Effector memory CD4-positive, alpha-beta T cell (primary cell): ENCODE results near the gene AP2S1.

Source experiments
- DNase-seq, 3 donors: peaks; one replicate each; pipeline ENCODE4 v3.0.0-alpha.2; 2020
- H3K27ac ChIP-seq: 2 replicates; pipeline ENCODE4 v1.7.0; 2013; ENCODE audit warnings: mild to moderate bottlenecking, low read length, moderate library complexity; ENCODE audit not compliant: insufficient read depth, poor library complexity, severe bottlenecking
- H3K27me3 ChIP-seq: replicated peaks from 2 replicates; pipeline ENCODE4 v1.7.0; 2013; ENCODE audit warnings: mild to moderate bottlenecking, low read length; ENCODE audit not compliant: insufficient read depth, control insufficient read depth, poor library complexity, severe bottlenecking
- H3K36me3 ChIP-seq: 2 replicates; pipeline ENCODE4 v1.7.0; 2013; ENCODE audit warnings: mild to moderate bottlenecking, low read length, moderate library complexity; ENCODE audit not compliant: control insufficient read depth, insufficient read depth
- H3K4me1 ChIP-seq: 2 replicates; pipeline ENCODE4 v1.7.0; 2013; ENCODE audit warnings: low read length, mild to moderate bottlenecking; ENCODE audit not compliant: control insufficient read depth, insufficient read depth, poor library complexity, severe bottlenecking
- H3K4me3 ChIP-seq: 2 replicates; pipeline ENCODE4 v1.7.0; 2013; ENCODE audit warnings: low read length, low read depth, mild to moderate bottlenecking; ENCODE audit not compliant: insufficient read depth, poor library complexity, severe bottlenecking
- H3K9me3 ChIP-seq: 2 replicates; pipeline ENCODE4 v1.7.0; 2013; ENCODE audit warnings: mild to moderate bottlenecking, low read length, moderate library complexity; ENCODE audit not compliant: control insufficient read depth

AP2S1 gene

DNA sequence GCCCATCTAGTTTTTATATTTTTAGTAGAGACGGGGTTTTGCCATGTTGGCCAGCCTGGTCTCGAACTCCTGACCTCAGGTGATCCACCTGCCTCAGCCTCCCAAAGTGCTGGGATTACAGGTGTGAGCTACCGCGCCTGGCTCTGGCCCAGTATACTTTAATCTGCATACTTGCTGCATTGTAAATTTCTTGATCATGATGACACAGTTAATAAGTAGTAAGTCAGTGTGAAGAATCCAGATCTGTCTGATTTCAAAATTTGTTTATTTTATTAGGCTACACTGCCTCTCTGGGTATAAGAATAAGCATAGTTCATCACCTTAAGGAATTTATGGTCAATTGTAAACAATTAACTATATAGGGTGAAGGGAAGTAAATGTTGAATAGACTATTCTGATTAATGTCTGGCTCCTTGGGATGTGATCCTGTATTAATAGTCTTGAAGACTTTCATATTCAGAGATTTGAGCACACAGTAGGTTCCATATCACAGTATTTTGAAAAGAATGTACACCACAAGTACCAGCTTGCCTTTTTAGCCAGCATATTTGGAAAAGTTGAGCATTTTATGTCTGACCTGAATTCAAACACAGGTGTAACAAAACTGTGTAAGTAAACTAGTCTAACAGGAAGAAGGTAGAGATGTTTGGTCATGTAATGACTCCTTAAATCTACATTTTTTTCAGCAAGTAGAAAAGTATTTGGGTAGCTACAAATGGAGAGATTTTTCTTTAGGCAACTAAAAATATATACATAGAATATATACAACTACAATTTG, 17.6 kb upstream of the AP2S1 start:
- Histone ChIP-seq H3K4me3 (no peak overlapping the region), H3K4me1 (peaks cover 9% of the 10 kb centered on the region), H3K36me3 (no peaks in the 10 kb centered on the region), H3K27ac (no peak overlapping the region), H3K27me3 (no peaks in the 10 kb centered on the region), H3K9me3 (no peaks in the 10 kb centered on the region)
- no peak for DNase-seq

DNA sequence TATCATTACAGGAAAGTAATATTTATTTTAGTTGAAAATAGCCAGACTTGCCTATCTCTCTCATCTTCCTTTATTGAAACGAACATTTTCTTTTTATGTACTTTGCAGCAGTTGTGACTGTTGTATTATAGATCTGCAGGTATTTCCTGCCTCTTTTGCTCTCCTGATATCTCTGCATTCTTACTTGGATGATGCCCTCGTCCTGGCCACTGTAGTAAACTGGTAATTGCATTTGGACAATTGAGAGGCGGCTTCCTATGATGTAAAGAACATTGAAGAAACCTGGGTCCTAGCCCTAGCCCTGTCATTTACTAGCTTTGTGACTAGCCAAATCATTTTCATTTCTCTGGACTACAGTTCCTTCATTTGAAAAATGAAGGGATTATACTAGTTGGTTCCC, 16.5 kb upstream of the AP2S1 start:
- peaks cover 19% of the 10 kb centered on the region for H3K4me1 ChIP-seq
- H3K4me3 ChIP-seq = no peak overlapping the region
- H3K27ac ChIP-seq = no peak overlapping the region
- no peaks in the 10 kb centered on the region for H3K9me3 ChIP-seq
- H3K27me3 ChIP-seq = no peaks in the 10 kb centered on the region
- DNase-seq = no peak
- no peaks in the 10 kb centered on the region for H3K36me3 ChIP-seq

DNA sequence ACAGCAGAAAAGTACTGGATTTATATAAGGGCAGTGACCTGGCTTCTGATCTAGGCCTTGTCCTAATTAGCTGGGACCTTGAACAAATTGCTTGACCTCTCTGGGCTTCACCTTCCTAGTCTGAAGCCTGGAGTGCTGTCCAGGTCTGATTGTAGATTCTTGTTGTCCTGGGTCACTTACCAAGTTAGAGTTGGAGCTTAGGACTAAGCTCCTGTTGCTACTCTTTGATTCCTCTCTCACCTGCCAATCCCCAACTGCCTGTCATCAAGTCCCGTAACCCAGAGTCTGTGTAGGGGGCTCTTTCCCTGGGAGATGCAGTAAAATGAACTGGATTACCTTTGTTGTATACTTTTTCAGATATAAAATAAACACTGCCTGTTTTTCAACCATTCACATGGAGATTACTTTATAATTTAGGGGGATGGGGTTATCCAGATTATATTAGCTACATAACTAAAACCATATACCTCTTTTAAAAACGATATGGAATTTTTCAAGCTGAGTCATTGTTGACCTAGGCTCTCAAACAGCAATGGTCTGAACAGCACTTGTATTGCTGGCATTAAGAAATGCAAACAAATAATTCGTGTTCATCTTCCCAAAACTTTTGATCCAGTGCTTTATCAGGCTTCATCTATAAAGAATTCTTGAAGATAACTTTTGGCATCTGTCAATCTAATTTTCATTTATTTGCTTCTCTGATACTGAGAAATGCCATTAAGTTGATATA, 15.9 kb upstream of the AP2S1 start:
- H3K27ac ChIP-seq = no peak overlapping the region
- no peaks in the 10 kb centered on the region for H3K36me3 ChIP-seq
- H3K9me3 ChIP-seq = no peaks in the 10 kb centered on the region
- no peaks in the 10 kb centered on the region for H3K27me3 ChIP-seq
- H3K4me1 ChIP-seq = peaks cover 25% of the 10 kb centered on the region
- H3K4me3 ChIP-seq = no peak overlapping the region
- no peak for DNase-seq

DNA sequence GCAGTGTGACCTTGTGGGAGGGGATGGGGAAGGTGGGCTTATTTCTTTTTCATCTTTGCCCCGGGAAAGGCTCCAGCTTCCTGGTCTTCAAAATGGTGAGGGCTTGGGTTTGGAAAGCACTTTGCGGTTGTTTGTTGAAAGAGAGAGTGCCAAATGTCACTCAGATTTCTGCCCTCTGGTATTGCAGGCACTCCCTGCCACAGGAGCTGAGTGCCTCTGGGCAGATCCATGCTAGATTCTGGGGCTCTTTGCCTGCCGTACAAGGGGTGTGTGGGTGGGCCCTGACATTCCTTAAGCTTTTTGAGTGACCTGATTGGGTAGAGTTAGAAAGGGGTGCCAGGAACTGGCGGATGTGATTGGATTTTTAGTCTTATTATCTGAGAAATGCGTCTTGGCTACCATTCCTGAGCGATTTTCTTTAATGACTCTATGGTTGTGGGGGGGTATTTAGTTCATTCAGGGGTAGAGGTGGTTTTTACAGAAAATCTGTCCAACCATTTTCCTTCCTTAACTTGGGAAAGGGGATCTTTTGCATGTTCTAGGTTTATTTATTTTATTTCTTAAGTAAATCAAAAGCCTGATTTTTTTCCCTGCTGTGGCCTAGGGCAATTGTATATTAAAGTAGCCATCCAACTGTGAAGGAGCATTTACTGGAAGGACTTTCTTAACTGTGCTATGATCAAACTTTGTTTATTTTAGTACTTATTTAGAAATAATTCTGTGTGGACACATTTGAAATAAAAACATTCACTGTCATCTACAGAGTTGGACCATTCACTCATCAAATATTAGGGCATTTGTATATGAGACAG, 13.4 kb upstream of the AP2S1 start:
- Histone ChIP-seq H3K9me3 (no peaks in the 10 kb centered on the region), H3K4me1 (peaks cover 31% of the 10 kb centered on the region), H3K4me3 (no peak overlapping the region), H3K27ac (no peak overlapping the region), H3K36me3 (no peaks in the 10 kb centered on the region), H3K27me3 (no peaks in the 10 kb centered on the region)
- DNase-seq = no peak

DNA sequence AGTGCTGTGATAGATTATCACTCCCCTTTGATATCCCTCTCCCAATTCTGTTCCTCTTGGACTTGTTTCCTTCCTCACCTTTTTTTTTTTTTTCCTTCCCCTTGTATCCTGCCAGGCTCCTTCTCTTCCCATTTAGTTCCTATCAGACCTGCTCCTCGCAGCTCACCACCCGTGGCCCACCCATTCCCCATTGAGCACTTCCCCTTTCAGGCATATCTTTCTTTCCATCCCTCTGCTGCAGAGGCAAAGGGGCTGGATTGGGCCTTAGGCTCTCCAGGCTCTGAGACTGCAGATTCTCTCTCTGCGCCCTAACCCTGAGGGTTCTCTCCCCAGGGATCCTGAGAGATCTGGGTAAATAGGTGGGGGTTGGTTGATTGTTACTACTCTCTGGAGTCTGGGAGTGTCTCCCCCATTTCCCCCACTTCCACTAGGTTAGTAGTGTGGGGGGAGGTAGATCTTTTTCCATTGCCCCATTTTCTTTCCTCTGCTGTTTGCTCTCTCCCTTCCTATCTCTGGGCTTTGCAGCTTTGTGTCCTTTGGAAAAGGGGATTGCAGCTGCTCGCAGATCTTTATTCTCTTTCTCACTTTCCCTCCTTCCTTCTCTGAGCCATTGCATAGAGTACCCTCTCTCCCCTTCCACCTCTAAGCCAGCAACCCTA, 12.5 kb upstream of the AP2S1 start:
- DNase-seq = no peak
- H3K9me3 ChIP-seq = no peaks in the 10 kb centered on the region
- peaks cover 31% of the 10 kb centered on the region for H3K4me1 ChIP-seq
- no peaks in the 10 kb centered on the region for H3K36me3 ChIP-seq
- H3K27me3 ChIP-seq = no peaks in the 10 kb centered on the region
- no peak overlapping the region for H3K27ac ChIP-seq
- no peak overlapping the region for H3K4me3 ChIP-seq

DNA sequence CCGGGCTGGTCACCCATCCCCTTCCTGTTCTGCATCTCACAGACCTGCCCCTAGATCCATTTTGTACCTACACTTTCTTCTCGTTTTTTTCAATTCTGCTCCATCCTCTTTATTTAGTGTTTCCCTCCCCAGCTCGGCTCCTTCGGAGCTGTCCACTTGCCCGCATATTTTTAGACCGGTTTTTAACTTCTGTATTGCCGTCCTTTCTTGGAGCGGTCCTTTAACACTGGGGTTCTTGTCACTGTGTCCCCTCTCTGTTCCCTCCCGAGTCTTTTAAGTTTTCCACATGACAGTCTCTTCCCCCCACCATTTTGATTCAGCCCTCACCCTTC, 11.8 kb upstream of the AP2S1 start:
- no peak overlapping the region for H3K27ac ChIP-seq

DNA sequence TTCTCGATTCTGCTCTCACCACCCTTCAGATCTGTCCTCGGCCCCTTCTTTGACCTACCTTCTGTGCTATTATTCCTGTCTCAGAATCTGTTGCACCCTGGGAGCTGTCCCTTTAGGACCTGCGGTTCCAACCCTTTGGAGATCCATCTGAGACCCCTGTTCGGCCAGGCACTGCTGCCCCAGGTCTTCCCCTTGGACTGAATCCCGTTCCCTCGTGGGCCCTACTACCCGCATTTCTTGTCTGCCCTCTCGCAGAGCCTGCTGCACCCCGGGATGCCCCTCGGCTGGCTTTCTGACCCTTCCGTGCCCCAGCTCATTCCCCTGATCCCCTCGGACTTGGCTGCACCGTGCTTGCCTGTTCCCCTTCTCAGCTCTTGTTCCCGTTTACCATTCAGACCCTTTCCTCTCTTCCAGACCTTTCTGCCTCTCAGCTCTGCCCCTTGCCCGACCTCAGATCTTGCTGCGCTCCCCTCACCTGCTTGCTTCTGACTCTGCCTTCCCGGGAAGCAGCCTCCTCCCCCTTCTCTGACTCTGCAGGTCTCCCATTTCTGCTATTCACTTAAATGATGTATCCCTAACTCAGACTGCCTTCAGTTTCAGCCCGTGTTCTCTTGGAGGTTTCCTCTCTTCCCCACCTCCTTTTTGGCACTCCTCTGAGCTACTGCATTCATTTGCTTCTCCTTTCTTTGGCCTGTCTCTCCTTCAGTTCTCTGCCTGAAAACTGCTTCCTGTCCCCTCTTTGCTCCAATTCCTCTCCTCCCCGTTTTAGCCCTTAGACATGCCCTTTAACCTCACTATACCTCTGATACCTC, 11.3 kb upstream of the AP2S1 start:
- Histone ChIP-seq H3K9me3 (no peaks in the 10 kb centered on the region), H3K4me3 (peak overlapping the region; percentile 64), H3K36me3 (no peaks in the 10 kb centered on the region), H3K27ac (peak overlapping the region; percentile 39), H3K27me3 (no peaks in the 10 kb centered on the region), H3K4me1 (peaks cover 31% of the 10 kb centered on the region)
- DNase-seq = no peak

More for the DNA sequence above, 11.8 kb upstream of the AP2S1 start:
- Histone ChIP-seq H3K36me3 (no peaks in the 10 kb centered on the region), H3K27me3 (no peaks in the 10 kb centered on the region), H3K4me1 (peaks cover 31% of the 10 kb centered on the region), H3K9me3 (no peaks in the 10 kb centered on the region), H3K4me3 (peak overlapping the region; percentile 64)
- DNase-seq = no peak

DNA sequence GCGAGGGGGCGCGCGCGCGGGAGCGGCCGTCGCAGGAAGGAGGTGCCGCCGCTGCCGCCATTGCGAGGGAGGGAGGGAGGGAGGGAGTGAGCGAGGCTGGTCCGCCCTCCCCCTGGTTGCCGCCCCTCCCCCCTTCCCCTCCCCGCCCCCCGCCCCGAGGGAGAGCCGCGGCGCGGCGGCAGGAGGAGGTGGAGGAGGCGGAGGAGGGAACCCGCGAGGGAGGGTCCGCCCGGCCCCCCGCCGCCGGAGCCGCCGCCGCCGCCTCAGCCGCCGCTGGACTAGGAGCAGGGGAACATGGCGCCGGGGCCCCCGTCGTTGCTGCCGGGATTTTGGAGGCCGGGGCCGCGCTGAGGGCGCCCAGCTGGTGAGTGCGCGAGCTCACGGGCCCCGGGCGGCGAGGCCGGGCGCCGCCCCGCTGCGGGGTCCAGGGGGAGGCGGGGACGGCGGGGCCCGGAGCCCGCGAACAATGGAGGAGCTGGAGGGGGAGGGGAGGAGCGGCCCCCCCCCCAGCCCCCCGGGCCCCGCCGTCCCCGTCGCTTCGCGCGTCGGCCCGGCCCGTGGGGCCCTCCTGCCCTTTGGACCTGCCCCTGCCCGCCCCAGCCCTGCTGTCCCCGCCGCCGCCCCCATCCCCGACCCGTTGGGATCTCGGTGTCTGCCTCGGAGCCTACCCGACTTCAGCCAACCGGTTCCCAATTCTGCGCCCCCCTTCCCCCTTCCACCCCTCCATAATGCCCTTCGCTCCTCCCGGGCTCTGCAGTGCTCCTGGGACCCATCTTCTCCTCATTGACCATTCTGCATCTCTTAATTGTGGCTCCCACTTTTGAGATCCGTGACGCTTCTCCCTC, 10.4 kb upstream of the AP2S1 start, which contains the start of gene ARHGAP35:
TSS of gene ARHGAP35 (plus strand) at position 152 of the 845 bp plus-strand sequence. CDS start 57,679 bp downstream, outside the sequence.
- Histone ChIP-seq H3K4me1 (peaks cover 37% of the 10 kb centered on the region), H3K4me3 (peak within 1 kb of the TSS; percentile 95), H3K36me3 (no peaks in the 10 kb centered on the region), H3K9me3 (no peaks in the 10 kb centered on the region), H3K27me3 (no peaks in the 10 kb centered on the region), H3K27ac (peak within 1 kb of the TSS; percentile 83)
- DNase-seq = peak in 1 of 3 donors; percentile 76
